ENCODE data around the gene SPEF1.

Gene SPEF1

GRCh38 chr20:3728354-3728753 is 52.9 kb downstream of the SPEF1 start:
- H3K36me3 Mint-ChIP-seq, result no peaks in the 10 kb centered on the region
- peaks cover 3% of the 10 kb centered on the region for H3K9me3 Mint-ChIP-seq
- no peaks in the 10 kb centered on the region for H3K4me1 Mint-ChIP-seq
- peaks cover 73% of the 10 kb centered on the region for H3K27me3 Mint-ChIP-seq
- ATAC-seq, result no peak
- no peak overlapping the region for H3K4me3 Mint-ChIP-seq
- H3K27ac Mint-ChIP-seq, result no peak overlapping the region

All from stimulated activated memory B cell treated with anti-CD40 and anti-IgM and Interleukin-4, amounts not matched to agents 10 μg/mL and 1 μg/mL and 100 μg/mL, for 72 hours (primary cell).